GM12801 (cell line): ENCODE data around the gene CCDC183.

ENCODE experiments used
- TF ChIP-seq, protein P1 (sequence below): IDR thresholded peaks from one replicate; pipeline ENCODE4 v1.5.1; 2011; ENCODE audit warnings: control low read depth; ENCODE audit not compliant: insufficient read length; ENCODE audit errors: extremely low read depth

Gene CCDC183

DNA sequence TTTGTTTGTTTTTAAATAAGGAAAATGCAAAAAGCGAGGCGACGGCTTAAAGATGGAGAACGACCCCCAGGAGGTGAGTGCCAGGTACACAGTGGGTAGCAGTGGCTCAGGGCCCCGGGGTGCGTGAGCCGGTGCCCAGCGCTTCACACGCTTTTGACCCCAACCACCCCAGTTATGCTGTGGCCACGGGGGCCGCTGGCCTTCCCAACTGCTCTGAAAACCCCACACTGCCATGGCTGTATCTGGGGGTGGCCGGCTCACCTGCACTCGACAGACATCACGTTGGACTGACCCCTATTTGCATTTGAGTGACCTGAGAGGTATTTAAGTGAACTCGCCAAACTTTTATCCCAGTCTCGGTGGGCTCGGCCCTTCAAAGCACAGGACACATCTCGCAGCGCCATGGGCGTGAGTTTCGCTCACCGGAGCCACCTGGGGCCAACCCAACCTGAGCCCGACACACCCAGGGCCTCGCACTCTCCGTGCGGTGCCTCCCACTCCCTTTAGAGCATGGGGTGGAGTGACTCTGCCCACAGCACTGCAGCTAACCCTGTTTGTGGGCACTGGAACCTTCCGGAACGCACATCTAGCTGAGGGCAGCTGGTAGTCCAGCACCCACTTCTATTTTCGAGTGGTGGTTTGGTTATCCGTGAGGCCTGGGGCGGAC lies 32.5 kb downstream of the CCDC183 start:
- TF ChIP-seq, protein P1, sequence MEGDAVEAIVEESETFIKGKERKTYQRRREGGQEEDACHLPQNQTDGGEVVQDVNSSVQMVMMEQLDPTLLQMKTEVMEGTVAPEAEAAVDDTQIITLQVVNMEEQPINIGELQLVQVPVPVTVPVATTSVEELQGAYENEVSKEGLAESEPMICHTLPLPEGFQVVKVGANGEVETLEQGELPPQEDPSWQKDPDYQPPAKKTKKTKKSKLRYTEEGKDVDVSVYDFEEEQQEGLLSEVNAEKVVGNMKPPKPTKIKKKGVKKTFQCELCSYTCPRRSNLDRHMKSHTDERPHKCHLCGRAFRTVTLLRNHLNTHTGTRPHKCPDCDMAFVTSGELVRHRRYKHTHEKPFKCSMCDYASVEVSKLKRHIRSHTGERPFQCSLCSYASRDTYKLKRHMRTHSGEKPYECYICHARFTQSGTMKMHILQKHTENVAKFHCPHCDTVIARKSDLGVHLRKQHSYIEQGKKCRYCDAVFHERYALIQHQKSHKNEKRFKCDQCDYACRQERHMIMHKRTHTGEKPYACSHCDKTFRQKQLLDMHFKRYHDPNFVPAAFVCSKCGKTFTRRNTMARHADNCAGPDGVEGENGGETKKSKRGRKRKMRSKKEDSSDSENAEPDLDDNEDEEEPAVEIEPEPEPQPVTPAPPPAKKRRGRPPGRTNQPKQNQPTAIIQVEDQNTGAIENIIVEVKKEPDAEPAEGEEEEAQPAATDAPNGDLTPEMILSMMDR: no peak

GRCh38 chr9:136829412-136829811 lies 33.3 kb downstream of the CCDC183 start:
- TF ChIP-seq, protein P1: no peak

GRCh38 chr9:136829981-136830885 lies 34.1 kb downstream of the CCDC183 start:
- TF ChIP-seq, protein P1: no peak

- TF ChIP-seq, protein P1: no peak
Observed at GRCh38 chr9:136831002-136831719, 35.0 kb downstream of the CCDC183 start.

DNA sequence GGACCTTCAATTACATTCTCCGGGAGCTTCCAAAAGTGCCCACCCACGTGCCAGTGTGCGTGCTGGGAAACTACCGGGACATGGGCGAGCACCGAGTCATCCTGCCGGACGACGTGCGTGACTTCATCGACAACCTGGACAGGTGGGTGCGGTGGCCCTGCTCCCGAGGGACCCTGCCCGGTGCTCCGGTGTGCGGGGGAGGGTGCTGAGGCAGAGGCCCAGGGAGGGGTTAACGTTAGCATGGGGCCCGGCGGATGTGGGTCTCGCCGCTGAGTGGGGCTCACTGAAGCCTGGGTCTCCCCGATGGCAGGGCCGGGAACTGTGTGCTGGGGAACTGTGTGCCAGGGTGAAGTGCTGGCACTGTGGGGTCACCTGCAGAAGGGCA lies 35.6 kb downstream of the CCDC183 start:
- TF ChIP-seq, protein P1: no peak

GRCh38 chr9:136832581-136832980 lies 36.4 kb downstream of the CCDC183 start:
- TF ChIP-seq, protein P1: no peak

DNA sequence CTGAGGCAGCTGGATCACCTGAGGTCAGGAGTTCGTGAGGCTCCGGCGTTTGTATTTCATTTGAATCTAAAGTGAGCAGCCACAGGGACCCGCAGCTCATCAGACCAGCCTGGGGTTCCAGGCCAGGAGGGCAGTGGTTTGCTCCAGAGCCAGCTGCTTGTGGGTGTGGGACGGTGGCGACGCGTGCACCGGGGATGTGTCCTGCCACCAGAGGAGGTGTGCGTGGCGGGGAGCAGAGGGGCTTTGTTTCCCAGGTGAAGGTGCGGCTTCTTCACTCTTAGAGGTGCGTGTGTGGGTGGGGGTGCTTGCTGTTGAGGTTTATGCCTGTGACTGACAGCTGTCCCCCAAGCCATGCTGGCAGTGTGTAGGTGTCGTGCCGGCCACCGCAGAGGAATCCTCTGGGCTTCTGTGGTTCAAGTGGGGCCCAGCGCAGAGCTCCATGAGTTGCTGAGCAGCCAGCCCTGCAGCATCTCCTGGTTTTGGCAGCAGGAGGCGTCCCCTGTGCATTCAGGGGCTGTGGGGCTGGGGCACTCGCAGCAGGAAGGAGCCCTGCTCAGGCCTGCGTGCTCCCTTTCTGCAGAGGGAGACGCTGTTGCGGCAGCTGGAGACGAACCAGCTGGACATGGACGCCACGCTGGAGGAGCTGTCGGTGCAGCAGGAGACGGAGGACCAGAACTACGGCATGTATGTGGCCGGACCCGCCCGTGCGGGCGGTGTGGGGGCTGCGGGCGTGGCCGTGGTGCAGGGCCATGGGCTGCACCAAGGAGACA lies 39.2 kb downstream of the CCDC183 start:
- TF ChIP-seq, protein P1: no peak
